H7 (cell line): ENCODE measurements around the gene DMKN. TPM values are rescaled to one million over a fixed set of nuclear protein-coding genes. Genes with fewer than 3 reads are reported as not detected.

ENCODE experiments used
- DNase-seq: peaks from one replicate; pipeline ENCODE4 v3.0.0; 2012
- H3K27me3 ChIP-seq: 2 replicates; pipeline ENCODE4 v1.6.0; 2011; ENCODE audit warnings: mild to moderate bottlenecking, low read length; ENCODE audit not compliant: control insufficient read depth, insufficient read depth
- H3K36me3 ChIP-seq: replicated peaks from 2 replicates; pipeline ENCODE4 v1.5.1; 2011; ENCODE audit warnings: low read length; ENCODE audit not compliant: control insufficient read depth, insufficient read depth
- H3K4me3 ChIP-seq: 2 replicates; pipeline ENCODE4 v1.5.1; 2011; ENCODE audit warnings: low read depth, mild to moderate bottlenecking, control low read depth, low read length, moderate library complexity; ENCODE audit not compliant: insufficient read depth
- total RNA-seq: library from RNA; depleted of rRNA; stranded (reverse); fragments of >200 nt; shearing (Covaris generic); gene quantifications from 2 replicates; pipeline ENCODE4 v1.2.3, GENCODE V29; 2014

DMKN gene
- total RNA-seq, 1 experiment from 2014 or later: 182 TPM

DNA sequence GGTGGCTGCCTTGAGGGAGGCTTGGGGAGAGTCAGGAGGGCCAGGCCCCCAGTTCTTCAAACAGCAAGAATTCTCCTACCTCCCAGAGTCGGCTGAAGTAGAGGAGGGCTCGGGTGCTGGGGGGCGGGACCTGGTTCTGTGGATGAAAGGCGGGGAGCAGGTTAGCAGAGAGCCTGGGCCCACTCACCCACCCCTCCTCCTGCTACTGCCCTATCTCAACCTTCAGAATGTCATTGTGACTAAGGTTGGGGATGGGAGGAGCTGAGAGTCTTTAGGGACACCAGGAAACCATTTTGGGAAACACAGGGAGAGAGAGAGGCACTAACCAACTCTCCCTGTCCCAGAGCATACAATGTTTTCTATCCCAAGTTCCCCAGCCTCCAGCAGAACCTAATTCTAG, 10.7 kb downstream of the DMKN start:
- H3K27me3 ChIP-seq: no peaks in the 10 kb centered on the region
- DNase-seq: no peak
- no peak overlapping the region for H3K4me3 ChIP-seq
- peaks cover 47% of the 10 kb centered on the region for H3K36me3 ChIP-seq

DNA sequence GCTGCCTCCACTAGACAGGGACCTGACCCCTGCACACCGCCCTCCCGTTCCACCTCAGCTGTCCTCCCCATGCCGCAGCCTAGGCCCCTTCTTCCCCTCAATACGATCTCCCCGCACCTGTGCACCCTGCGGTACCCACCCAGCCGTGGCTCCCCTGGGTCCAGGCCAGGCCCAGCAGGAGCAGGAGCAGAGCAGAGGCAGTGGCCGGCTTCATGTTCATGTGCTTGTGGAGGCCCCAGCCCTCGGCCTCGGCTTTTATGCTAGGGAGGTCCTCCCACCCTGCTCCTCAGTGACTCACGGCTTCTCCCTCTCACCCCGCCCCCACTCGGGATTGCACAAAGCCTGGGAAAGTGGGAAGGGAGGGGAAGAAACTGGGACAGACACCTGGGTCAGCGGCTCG, 11.8 kb downstream of the DMKN start:
- Histone ChIP-seq H3K27me3 (no peaks in the 10 kb centered on the region), H3K36me3 (peaks cover 44% of the 10 kb centered on the region), H3K4me3 (no peak overlapping the region)
- no peak for DNase-seq

DNA sequence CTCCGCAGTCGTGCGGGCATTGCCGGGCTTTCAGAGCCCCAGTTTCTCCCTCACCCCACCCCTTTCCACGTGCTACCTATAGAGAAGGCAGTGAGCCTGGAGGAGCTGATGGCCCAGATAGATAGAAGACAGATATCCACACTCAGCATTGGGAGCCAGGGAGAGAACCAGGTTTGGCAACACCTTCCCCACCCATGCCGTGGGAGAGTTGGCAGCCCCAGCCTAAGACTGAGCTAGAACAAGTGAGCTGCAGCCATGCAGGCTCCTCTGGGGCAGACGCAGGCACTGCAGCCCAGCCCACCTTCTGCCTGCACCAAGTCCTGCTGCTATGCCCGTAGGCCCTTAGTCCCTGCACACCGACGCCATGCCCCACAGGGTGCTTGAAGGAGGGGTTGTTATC, 12.8 kb downstream of the DMKN start:
- H3K4me3 ChIP-seq: no peak overlapping the region
- H3K27me3 ChIP-seq: no peaks in the 10 kb centered on the region
- peaks cover 35% of the 10 kb centered on the region for H3K36me3 ChIP-seq
- no peak for DNase-seq

DNA sequence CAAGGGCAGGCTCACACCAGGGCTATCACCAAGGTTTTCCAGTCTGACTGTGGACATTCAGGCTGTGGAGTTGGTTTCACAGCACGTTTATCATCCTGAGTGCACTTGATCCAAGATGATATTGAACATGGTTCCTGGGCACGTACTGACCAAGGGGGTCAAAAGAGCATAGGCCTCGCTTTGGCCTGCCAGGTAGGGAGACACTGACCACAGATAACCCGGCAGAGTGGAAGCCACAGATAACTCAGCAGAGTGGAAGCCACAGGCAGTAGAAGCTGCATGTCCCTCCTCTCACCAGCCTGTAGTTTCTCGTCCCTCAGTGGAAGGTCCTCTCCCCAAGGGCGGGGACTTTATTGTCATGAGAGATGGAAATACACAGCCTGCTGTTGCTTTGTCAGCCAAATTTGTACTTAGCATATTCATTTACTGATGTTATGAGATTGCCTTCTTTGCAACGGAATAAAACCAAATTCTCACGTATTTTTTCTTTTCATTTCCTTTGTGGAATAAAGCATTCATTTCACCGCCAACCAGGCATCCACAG, 14.4 kb downstream of the DMKN start:
- H3K36me3 ChIP-seq: peaks cover 26% of the 10 kb centered on the region
- H3K4me3 ChIP-seq: no peak overlapping the region
- no peak for DNase-seq
- H3K27me3 ChIP-seq: no peaks in the 10 kb centered on the region

DNA sequence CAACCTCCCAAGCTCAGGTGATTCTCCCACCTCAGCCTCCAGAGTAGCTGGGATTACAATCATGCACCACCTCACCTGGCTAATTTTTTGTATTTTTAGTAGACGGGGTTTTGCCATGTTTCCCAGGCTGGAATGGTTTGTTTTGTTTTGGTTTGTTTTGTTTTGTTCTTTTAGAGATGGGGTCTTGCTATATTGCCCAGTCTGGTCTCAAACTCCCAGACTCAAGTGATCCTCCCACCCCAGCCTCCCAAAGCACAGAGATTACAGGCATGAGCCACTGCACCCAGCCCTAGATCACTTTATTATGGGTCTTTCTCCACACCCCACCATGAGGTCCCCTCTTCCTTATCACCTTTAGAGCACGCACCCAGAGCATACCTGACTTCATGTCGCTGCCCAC, 15.2 kb downstream of the DMKN start:
- no peak for DNase-seq
- Histone ChIP-seq H3K4me3 (no peak overlapping the region), H3K36me3 (peaks cover 21% of the 10 kb centered on the region)

DNA sequence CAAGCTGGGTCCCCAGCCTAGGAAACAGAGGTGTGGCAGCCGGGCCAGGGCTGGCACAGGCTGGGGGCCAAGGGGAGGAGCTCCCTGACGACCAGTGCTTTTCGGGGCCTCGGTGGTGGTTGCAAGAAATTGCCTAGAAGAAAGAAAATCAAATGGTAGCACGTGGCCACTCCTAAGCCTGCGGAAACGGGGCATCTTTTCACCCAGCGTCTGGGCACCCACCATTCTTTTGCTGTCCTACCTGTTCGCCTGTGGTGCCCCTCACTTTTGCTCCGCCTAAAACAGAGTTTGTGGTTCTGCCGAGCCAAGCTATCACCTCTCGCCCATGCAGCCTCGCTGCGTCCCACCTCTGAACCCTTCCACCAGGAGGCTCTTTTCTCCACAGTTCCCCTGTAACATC, 16.0 kb downstream of the DMKN start:
- DNase-seq: peak; percentile 50
- no peak overlapping the region for H3K4me3 ChIP-seq
- no peaks in the 10 kb centered on the region for H3K27me3 ChIP-seq
- peaks cover 21% of the 10 kb centered on the region for H3K36me3 ChIP-seq

More for the DNA sequence above, 15.2 kb downstream of the DMKN start:
- H3K27me3 ChIP-seq: no peaks in the 10 kb centered on the region

DNA sequence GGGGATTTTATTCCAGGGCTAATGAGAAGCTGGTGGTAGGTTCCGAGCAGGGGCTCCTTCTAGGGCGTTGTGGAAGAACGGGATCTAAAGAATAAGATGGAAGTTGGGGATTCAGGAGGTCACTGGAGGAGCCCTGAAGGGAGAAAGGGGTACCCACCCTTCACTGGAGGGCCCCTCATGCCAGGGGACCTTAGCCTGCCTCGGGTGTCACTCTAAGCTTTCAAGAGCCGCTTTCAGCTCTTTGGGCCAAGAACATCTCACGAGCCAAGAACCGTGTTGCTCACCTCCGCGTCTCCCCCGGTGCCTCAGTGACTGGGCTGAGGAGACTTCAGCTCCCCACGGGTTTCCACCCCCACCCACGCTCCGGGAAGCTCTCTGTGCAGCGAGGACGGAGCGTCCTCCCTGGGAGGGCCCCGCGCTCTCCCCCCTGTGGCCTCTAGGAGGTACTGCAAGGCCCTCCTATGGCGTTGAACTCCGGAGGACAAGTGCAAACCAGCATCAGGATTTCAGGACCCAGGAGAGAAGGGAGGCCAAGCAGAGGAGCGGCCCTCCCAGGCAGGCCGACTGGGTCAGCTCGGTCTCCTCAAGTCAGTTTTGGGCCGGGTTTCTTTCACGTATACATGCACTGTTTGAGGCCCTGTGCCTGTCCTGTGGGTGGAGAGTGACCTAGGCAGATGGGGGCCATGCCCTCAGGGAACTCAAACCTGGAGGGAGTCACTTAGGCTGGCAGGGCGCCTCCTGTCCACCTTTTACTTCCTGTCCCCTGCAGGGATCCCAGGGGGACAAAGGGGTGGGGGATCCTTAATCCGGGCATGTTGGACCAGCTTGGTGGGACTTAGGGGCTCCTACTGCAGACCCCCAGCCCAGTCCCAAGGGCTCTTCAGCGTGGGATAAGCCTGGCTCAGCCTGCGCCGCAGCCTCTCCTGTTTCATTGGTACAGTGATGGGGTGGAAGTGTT, 18.1 kb downstream of the DMKN start:
- H3K4me3 ChIP-seq: no peak overlapping the region

DNA sequence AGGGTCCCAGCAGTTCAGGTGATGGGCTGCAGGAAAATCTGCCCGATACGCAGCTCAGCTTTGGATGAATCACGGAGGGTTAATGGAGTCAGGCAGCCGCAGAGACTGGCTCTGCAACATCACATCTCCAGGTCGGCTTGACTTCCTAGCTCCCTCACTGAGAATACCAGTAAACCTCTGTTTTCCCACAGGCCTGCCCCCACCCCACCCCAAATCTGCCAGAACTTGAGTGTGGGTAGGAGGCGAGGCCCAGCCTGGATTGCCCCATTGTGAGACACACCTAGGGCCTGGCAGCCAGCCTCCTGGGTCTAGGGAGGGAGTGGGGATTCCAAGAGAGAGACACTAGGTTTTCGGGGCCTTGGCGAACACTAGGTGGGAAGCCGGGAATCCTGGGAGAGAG, 19.5 kb downstream of the DMKN start:
- Histone ChIP-seq H3K27me3 (no peaks in the 10 kb centered on the region), H3K4me3 (no peak overlapping the region), H3K36me3 (peaks cover 4% of the 10 kb centered on the region)
- no peak for DNase-seq

More for the DNA sequence above, 18.1 kb downstream of the DMKN start:
- DNase-seq: peak; percentile 95
- Histone ChIP-seq H3K36me3 (peaks cover 12% of the 10 kb centered on the region), H3K27me3 (no peaks in the 10 kb centered on the region)

DNA sequence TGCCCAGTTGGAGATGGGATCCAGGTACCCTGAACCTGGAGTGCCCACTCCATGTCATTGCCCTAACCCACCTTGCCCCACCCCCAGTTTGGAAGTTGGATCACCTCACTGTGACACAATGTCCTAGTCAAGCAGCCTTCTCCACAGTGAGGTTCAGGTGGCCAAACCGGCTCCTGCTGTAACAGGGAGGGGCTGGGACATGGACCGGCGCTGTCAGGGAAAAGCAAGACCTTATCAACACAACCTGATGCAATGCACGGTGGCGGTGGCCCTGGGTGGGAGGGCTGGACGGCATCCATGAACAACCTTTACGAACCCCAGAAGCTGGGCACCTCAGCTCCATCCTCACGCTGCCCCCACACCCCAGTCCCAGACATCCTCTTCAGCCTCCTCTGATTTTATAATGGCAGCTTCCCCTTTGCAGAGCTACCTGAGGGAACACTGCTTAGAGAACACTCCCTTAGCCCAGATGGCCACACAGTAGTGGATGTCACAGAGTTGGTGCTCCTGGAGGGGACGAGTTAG, 21.6 kb downstream of the DMKN start:
- no peak overlapping the region for H3K4me3 ChIP-seq
- H3K36me3 ChIP-seq: no peaks in the 10 kb centered on the region
- H3K27me3 ChIP-seq: peaks cover 1% of the 10 kb centered on the region; the same call in 1 of the 2 replicates
- no peak for DNase-seq

DNA sequence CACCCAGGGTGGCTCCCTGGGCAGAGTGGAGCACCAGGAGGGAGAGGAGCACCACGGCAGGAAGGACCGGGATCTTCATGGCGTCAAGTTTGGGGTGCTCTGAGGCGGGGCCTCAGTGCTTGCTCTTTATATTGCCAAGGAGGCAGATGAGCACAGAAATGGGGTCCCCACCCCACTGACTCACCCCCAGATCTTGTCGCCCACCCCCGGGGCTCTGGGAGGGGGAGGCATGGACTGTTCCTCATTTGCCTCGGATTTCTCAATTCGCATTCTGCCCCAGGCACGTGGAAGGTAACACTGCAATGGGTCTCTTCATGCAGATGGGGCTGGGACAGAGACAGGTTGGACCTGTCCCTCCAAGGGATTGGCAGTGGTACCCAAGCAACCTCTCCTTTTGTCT, 23.1 kb downstream of the DMKN start, which contains the start of gene KRTDAP:
KRTDAP (minus strand) TSS at position 101 of the 400 bp plus-strand sequence; CDS start at position 79, 22 bp downstream.
- DNase-seq: no peak
- Histone ChIP-seq H3K27me3 (peaks cover 1% of the 10 kb centered on the region; the same call in 1 of the 2 replicates), H3K4me3 (no peak within 1 kb of the TSS), H3K36me3 (no peaks in the 10 kb centered on the region)

DNA sequence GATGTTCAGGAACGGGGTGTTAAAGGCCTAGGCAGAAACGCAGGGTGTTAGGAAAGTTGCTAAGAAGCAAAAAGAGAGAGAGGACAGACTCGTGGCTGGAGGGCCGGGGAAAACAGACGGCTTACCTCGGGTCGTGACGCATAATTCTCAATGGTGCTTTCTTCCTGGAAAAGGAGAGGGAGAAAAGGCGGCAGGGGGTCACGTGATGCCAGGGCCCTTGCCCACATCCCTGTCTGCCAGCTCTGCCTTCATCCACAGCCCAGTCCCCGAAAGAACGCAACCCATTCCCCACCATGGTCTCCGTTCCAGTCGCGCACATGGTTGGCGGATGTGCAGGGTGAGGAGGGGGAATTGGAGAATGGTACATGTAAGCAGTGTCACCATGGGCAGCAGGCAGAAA, 24.8 kb downstream of the DMKN start:
- no peaks in the 10 kb centered on the region for H3K36me3 ChIP-seq
- peaks cover 1% of the 10 kb centered on the region; the same call in 1 of the 2 replicates for H3K27me3 ChIP-seq
- no peak for DNase-seq
- no peak overlapping the region for H3K4me3 ChIP-seq

DNA sequence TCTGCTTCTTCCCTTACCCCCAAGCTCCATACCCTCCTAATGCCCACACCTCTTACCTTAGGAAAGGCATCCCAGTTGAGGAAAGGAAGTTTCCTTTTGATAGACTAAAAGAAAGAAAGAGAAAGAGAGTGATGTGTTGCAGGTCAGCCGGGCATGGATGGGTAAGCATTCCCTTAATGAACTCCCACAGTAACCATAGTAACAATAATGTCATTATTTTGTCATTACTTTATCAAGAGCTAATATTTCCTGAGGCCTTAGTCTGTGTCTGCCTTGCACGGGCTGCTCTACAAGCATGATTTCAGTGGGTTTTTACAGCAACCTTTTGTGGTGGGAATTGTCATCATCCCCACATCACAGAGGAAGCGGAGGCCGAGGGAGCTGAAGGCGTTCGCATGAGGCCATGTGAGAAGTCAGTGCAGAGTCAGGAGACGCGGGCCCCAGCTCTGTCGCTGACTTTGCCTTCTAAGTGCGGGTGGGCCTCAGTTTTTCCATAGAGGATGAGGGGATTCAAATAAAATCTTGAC, 25.7 kb downstream of the DMKN start:
- DNase-seq: no peak
- H3K27me3 ChIP-seq: peaks cover 1% of the 10 kb centered on the region; the same call in 1 of the 2 replicates
- no peak overlapping the region for H3K4me3 ChIP-seq
- H3K36me3 ChIP-seq: no peaks in the 10 kb centered on the region

DNA sequence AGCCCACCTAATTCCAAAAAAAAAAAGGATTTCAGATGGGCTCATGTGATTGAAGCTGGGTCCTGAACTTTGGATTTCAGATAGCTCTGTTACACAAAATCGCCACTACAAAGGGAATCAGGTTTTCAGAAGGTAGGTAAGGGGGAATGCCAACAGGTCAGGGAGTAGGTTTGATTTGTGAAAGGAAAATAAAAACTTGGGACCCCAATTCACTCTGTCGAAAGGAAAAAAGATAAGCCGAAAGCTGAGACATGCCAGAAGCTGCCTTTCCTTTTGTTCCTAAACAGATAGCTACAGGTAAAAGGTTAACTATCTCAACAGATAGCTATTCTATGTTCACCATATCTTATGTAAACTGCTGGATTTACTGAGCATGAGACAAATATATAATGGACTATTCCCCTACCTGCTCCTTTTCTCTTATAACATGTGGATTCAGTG, 27.2 kb downstream of the DMKN start:
- no peaks in the 10 kb centered on the region for H3K36me3 ChIP-seq
- H3K27me3 ChIP-seq: peaks cover 1% of the 10 kb centered on the region; the same call in 1 of the 2 replicates
- H3K4me3 ChIP-seq: no peak overlapping the region
- DNase-seq: no peak

DNA sequence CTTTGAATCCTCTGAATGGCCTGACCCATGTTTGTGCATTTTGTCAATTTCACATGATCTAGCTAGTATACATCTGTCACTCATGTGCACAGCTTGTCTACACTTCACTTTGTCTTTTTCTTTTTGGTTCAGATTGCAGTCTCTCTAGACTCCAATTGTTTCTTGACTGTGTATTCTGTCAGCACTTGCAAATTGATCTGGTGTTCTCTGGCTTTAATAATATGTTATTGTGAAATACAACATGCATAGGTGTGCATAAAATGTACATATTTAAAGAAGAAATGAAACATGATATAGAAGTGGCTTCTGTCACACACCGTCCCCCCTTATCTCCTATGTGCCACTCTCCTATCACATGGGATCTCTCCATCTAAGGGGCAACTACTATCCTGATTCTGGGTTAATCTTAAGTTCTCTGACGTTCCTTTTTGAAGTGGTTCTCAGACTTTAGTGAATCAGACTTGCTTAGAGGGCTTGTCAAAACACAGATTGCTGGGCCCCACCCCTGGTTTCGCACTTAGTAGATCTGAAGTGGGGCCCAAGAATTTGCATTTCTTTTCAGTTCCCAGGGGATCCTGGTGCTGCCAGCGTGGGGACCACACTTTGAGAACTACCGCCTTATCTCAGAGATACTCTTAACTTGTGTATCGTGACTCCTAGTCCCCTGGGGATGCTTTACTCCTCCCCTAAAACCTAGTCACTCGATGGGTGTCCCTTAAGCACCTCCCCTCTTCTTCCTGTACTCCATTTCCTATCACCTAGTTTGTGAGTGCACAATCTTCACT, 29.0 kb downstream of the DMKN start:
- no peak for DNase-seq
- no peak overlapping the region for H3K4me3 ChIP-seq
- no peaks in the 10 kb centered on the region for H3K36me3 ChIP-seq
- H3K27me3 ChIP-seq: peaks cover 1% of the 10 kb centered on the region; the same call in 1 of the 2 replicates
